ENCODE data around the gene BAHD1. TPM values are rescaled to one million over a fixed set of nuclear protein-coding genes. Genes with fewer than 3 reads are reported as not detected.

BAHD1 gene
- polyA plus RNA-seq, 1 of the 3 experiments (the other 2 are of a cell fraction): 5.5 TPM

GRCh38 chr15:40436892-40437751 is 3.6 kb upstream of the BAHD1 start:
- H3K4me2 ChIP-seq: peak overlapping the region; percentile 84
- H3K9me3 ChIP-seq: no peaks in the 10 kb centered on the region
- peak overlapping the region; percentile 48 to 54; a peak in 2 of 4 replicates for H3K4me3 ChIP-seq (ENCODE audit: low read depth in 2 of 2, low read length in 1 of 2)
- H3K27ac ChIP-seq (ENCODE audit: low read depth in 2 of 2, low read length in 1 of 2): no peak overlapping the region
- no peak overlapping the region for H2AFZ ChIP-seq (ENCODE audit: low read depth)
- H3K4me1 ChIP-seq (ENCODE audit: control insufficient read depth in 1 of 2, insufficient read depth in 2 of 2, low read depth in 1 of 2, low read length in 1 of 2): peaks cover 6 to 28% of the 10 kb centered on the region in 2 experiments; a peak in 2 of 4 replicates
- H3K79me2 ChIP-seq (ENCODE audit: insufficient read depth): peaks cover 2% of the 10 kb centered on the region; the same call in 1 of the 2 replicates
- no peaks in the 10 kb centered on the region for H3F3A ChIP-seq (replicated peaks; ENCODE audit: insufficient read depth)
- H3K9me2 ChIP-seq: no peaks in the 10 kb centered on the region
- 46% methylated on average over 13 of the region's 17 CpGs for WGBS (ENCODE audit: low lambda C conversion rate)
- TF ChIP-seq IRF3 (IDR thresholded peaks at IDR 0.05; ENCODE audit: low read depth, low read length) (no peak), FOSL2 (IDR thresholded peaks at IDR 0.05; ENCODE audit: borderline replicate concordance, low read depth) (no peak), POLR2AphosphoS5 (IDR thresholded peaks at IDR 0.05; ENCODE audit: low read depth, low read length) (no peak), GABPA (IDR thresholded peaks at IDR 0.05; ENCODE audit: low read depth) (no peak), PBX3 (IDR thresholded peaks at IDR 0.05) (no peak), YY1 (IDR thresholded peaks at IDR 0.05; ENCODE audit: low read depth) (no peak), FOXJ3 (CRISPR knock-in tag; IDR thresholded peaks at IDR 0.05) (no peak), CHD2 (IDR thresholded peaks at IDR 0.05; ENCODE audit: low read length, partially characterized antibody) (no peak), MEF2A (IDR thresholded peaks at IDR 0.05; ENCODE audit: borderline replicate concordance, low read depth) (no peak), MAX (IDR thresholded peaks at IDR 0.05; ENCODE audit: low read depth) (no peak), REST (IDR thresholded peaks at IDR 0.05; ENCODE audit: low read depth, low read length) (no peak), SMC3 (IDR thresholded peaks at IDR 0.05; ENCODE audit: low read depth, low read length) (no peak), MXI1 (IDR thresholded peaks at IDR 0.05; ENCODE audit: low read depth, low read length) (no peak), SIN3A (IDR thresholded peaks at IDR 0.05; ENCODE audit: borderline replicate concordance, low read depth, low read length) (no peak), NFIC (IDR thresholded peaks at IDR 0.05; ENCODE audit: borderline replicate concordance) (no peak), RCOR1 (IDR thresholded peaks at IDR 0.05; ENCODE audit: low read length) (no peak)
- TF ChIP-seq, protein P1, sequence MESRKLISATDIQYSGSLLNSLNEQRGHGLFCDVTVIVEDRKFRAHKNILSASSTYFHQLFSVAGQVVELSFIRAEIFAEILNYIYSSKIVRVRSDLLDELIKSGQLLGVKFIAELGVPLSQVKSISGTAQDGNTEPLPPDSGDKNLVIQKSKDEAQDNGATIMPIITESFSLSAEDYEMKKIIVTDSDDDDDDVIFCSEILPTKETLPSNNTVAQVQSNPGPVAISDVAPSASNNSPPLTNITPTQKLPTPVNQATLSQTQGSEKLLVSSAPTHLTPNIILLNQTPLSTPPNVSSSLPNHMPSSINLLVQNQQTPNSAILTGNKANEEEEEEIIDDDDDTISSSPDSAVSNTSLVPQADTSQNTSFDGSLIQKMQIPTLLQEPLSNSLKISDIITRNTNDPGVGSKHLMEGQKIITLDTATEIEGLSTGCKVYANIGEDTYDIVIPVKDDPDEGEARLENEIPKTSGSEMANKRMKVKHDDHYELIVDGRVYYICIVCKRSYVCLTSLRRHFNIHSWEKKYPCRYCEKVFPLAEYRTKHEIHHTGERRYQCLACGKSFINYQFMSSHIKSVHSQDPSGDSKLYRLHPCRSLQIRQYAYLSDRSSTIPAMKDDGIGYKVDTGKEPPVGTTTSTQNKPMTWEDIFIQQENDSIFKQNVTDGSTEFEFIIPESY (IDR thresholded peaks at IDR 0.05; ENCODE audit: borderline replicate concordance, low read depth): no peak
- DNase-seq: peak; percentile 44
- CTCF ChIA-PET: interaction anchor here (1.0 to 1.7 kb wide), 3 partner anchors 13 to 84 kb away, joined by 3 to 10 read pairs (median 5); no protein-coding TSS in a partner anchor
- no peak overlapping the region for H3K9ac ChIP-seq
- H3K27me3 ChIP-seq (ENCODE audit: insufficient read depth): no peaks in the 10 kb centered on the region; the same call in none of the 2 replicates
- POLR2A ChIA-PET: no interaction called here
- H3K36me3 ChIP-seq (replicated peaks in 1 of 2; ENCODE audit: control insufficient read depth in 1 of 2, insufficient read depth in 2 of 2, low read length in 1 of 2): no peaks in the 10 kb centered on the region
- peaks cover under 1% of the 10 kb centered on the region for H4K20me1 ChIP-seq (ENCODE audit: insufficient read depth)
